AG20443 (cell line): ENCODE data around the gene SEC22B.
A peak's percentile ranks its signal among the peaks of the same experiment; 100 is the strongest.
"Not testable (repeated sequence)": the region's sequence is repeated elsewhere in the genome, so short reads cannot be mapped to it uniquely, and the experiment has no call there.

ENCODE experiments used
- DNase-seq: peaks from one replicate; pipeline ENCODE4 v3.0.0; 2012; ENCODE audit warnings: low spot score, mixed read lengths

The SEC22B gene

DNA sequence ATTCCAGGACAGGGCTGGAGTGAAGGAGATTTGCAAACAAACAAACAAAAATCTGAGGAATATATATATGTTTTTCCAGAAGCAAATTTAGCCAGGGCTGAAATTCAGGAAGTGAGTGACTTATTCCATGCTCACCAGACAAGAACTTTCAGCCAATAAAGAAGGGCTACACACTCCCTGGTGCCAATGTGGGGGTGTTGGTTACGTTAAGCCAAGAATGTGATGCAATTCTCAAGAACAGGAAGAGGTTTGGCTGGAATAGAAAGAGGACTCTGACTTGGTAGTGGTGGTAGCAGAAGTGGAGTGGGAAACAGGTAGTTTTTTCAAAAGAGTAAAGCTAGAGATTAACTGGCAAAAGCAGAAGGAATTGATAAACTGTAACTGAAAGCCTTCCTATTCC is 31.7 kb downstream of the SEC22B start:
- DNase-seq = not testable (repeated sequence)

DNA sequence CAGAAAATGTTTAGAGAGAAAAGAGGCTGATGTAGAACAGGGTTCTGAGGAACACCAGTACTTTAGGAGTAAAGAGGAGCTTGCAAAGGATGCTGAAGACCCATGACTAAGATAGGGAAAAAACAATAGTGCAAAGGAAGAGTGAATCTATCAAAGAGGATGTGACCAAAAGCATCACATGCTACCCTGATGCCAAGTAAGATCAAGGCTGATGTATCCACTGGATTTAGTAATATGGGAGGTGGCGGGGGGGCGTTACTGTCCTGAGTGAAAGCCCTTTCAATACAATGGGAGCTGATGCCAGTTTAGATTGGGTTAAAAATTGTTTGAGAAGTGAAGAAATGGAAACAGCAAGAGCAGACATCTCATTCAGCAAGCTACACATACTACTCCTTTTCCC is 32.2 kb downstream of the SEC22B start:
- DNase-seq = not testable (repeated sequence)

DNA sequence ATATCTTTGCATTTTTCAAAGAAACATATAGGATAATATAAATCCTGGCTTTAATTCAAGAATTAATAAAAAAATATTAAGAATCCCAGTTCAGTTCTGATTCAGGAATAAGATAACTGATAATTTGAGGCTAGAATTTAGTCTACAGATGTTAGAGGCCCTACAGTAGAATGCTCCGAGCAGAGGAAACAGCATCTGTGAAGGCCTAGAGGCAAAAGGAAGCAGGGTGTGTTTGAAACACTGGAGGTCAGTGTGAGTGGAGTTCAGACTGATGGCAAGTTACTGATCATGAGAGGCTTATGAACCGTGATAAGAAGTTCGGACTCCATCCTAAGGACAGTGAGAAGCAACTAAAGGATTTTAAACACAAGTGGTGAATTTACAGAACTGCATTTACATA is 33.0 kb downstream of the SEC22B start:
- not testable (repeated sequence) for DNase-seq

DNA sequence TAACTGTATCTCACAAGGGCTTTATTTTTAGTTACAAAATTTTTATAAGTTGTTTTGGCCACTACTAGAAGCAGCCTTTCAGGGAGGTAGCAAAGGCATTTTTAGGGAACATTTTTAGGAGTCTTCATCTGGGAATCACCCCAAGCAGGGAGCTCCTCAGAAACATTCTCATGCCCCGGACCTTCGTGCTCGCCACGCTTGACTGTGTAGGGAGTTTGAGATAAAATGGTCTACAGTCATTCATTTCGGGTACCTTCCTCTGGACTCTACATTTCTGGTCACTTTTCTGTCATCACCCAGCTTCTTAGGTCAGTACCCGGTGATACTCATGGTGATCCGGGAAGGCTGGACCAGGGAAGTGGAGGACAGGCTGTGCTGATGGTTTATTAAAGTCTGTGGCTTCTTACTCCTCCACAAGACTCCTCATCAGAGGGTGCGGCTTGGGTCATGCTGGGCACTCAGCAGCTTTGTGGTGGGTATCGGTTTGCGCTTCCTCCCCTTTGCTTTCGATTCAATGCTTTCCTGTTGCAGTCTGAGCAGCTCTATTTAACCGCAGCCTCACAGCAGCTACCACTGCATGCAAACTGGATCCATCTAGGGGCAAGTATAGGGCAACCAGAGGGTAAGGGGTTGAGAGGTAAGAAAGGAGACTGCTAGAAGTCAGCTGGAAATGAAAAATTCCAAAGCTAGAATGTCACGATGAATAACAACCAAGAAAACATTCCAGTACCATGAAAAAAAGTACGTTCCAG is 33.6 kb downstream of the SEC22B start:
- peak; percentile 12 for DNase-seq

DNA sequence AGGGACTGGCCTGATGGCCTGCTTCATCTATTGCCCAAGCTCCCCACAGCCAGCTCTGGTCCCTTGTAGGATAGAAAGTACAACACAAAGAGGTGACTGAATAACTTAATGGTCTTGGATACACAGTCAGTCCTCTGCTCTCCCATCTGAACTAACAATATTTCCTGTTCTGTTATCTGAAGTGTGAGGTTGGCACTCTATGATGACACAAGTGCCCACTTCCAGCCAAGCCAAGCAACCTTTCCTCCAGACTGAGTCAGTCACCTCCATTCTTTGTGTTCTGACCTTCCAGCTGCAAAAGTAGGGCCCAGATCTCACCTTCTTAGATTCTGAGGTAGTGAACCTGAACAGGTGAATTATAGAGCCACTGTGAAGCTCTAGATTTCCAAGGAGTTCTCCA is 34.5 kb downstream of the SEC22B start:
- not testable (repeated sequence) for DNase-seq

DNA sequence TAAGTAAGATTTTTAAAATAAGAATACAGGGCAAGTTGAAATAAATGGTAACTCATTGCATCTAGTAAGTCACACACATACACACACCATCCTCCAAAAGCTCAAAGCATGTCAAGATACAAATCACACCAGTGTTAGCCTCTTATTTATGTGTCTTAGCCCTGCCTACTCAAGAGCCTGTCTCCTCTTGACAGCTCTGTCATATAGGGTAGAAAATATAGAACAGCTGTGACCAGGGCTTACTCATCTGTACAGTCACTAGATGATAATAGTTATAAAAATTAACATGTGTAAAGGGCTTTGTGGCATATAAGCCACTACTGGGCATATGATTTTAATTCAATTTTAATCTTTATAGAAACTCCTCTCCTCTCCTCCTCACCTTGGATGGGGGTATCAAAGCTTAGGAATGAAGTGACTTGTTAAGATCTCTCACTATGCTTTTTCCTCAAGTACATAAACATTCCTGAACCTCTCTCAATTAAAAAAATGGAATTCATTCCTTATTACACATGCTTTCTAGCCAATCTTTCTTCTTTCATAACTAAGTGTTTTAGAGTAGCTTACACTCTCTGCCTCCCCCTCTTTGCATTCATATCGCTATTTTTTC is 35.6 kb downstream of the SEC22B start:
- DNase-seq = not testable (repeated sequence)

DNA sequence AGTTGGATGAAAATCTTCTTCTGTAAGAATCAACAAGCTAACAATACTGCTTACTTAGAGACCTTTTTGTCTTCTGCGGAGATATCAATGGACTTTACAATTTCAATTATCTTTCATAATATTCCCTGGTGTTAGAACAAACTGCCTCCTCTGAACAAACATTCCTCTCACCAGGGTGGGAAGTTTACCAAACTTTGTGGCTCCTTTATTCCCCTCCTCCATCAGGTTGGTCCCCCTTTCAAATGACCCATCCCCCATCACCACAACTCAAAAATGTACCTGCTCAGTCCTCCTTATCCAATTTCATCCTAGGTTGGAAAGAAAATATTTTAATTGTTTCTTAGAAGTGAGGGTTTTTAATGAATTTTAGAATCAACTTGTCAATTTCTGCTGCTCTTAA is 40.2 kb downstream of the SEC22B start:
- not testable (repeated sequence) for DNase-seq

DNA sequence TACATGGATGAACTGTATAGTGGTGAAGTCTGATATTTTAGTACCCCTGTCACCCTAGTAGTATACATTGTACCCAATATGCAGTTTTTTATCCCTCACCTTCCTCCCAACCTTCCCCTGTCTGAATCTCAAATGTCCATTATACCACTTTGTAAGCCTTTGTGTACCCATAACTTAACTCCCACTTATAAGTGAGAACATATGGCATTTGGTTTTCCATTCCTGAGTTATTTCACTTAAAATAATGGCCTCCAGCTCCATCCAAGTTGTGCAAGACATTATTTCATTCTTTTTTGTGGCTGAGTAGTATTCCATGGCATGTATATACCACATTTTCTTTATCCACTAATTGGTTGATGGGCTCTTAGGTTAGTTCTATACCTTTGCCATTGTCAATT is 42.4 kb downstream of the SEC22B start:
- DNase-seq = not testable (repeated sequence)

DNA sequence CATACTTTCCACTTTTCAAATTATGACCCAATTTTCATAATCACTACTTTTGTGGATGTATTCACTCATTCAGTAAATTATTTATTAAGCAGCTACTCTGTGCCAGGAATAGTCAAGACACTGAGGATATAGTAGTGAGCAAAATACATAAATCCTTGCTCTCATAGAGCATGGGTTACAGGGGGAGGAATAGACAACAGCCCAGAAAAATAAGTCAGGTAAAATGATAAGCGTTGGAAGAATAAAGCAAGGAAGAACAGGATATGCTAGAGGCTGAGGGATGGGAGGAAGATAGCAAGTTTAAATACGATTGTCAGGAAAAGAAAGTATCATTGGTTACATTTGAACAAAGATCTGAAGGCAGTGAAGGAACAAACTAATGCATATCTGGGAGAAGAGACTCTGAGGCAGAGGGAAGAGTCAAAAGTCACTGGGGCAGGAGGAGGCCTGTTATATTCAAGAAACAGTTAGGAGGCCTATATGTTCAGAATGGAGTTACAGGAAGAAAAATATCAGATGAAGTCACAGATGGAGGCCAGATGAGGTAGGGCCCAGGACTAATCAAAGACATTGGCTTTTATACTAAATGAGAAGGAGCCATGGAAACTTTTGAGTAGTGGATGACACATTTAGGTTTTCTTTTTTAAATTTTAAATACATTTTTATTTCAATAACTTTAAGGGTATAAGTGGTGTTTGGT is 42.9 kb downstream of the SEC22B start:
- peak; percentile 2 for DNase-seq

DNA sequence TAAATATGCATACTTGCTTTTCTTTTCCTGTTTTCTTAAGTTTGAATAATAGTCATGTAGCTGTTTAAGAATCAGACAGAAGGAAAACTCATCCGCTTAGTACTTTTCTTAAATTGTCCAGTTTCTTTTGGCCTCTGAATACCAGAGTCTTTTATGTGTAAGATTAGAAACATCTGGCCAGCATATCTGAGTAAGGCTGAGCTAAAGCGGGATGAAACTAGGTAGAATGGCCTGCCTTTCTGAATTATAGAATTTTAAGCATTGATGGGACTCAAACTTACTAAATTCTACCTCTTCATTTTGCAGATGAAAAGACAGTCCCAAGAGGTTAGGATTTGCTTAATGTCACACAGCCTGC is 43.9 kb downstream of the SEC22B start:
- not testable (repeated sequence) for DNase-seq

DNA sequence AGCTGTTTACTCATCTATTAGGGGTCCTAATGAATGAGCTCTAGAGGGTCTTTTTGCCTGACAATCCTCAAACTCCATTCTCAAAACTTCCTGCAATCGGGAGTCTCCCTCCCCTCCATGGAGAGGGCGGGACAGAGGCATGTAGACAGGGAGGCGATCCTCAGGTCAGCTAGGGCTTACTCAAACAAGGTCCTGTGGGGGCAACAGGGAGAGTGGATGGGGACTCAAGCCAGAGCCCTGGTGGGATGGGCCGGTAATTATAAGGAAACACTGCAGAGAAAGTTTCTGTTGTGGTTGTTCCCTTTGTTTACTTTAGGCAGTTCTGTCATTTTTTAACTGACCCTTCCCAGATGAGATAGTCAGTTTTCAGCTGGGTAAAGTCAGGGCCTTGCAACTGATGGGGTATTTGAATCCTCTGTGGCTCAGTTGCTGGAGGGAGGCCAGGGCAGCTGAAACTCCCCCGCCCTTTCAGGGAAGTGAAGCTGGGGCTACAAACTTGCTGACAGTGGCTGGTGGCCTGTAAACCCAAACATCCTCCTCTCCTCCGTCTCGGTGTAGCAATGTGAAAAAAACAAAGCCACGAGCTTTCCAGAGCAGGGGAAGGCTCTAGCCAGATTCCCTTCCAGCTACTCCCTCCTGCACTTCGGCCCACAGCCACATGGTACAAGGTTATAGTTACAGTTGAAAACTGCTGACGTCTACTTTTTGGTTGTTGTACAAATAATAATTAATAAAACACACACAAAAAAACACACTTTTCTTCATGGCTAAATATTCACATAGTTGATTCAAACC is 44.5 kb downstream of the SEC22B start:
- DNase-seq = not testable (repeated sequence)

DNA sequence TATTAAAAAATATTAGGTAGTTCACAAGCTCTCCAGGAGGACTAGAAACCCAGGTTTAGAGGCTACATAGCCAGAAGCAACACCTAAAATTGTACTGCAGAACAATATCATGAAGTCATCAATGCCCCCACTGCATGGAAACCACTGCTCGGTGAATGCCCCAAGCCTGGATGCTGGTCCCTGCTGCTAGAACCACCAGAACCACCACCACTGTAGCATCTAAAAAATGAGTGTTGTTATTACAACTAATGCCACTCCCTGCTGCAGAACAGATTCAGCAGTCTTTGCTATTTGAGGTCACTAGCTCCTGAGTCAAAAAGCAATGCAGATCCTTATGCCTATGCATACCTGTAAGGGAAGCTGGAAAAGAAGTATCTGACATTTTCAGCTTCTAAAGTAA is 48.4 kb downstream of the SEC22B start:
- peak; percentile 0 for DNase-seq

DNA sequence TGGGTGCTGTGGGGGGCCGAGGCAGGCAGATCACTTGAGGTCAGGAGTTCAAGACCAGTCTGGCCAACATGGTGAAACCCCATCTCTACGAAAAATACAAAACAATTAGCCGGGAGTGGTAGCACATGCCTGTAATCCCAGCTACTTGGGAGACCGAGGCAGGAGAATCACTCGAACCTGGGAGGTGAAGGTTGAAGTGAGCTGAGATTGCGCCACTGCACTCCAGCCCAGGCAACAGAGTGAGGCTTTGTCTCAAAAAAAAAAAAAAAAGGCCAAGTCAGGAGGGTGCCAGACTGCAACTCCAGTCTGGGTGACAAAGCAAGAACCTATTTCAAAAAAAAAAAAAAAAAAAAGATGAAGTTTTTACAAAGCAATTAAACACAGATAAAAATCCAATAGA is 50.1 kb downstream of the SEC22B start:
- not testable (repeated sequence) for DNase-seq

DNA sequence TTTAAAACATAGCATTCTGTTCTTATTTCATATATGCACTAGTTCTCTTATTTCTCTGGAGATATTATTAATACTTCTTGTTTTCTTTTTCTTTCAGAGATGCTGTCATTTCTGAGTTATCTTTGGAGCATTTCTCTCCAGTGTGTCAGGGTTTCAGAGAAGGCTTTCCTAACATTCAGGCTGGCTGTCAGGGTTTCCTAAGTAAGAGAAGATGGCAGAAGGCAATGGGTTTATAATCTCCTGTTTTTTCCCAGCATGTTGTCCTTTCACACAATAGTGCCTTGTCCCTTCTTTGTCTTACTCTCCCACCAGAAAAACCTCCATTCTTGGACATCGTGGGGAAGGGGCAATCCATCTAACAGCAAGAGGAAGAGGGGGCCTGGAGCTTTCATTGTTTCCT is 51.7 kb downstream of the SEC22B start:
- DNase-seq = not testable (repeated sequence)

DNA sequence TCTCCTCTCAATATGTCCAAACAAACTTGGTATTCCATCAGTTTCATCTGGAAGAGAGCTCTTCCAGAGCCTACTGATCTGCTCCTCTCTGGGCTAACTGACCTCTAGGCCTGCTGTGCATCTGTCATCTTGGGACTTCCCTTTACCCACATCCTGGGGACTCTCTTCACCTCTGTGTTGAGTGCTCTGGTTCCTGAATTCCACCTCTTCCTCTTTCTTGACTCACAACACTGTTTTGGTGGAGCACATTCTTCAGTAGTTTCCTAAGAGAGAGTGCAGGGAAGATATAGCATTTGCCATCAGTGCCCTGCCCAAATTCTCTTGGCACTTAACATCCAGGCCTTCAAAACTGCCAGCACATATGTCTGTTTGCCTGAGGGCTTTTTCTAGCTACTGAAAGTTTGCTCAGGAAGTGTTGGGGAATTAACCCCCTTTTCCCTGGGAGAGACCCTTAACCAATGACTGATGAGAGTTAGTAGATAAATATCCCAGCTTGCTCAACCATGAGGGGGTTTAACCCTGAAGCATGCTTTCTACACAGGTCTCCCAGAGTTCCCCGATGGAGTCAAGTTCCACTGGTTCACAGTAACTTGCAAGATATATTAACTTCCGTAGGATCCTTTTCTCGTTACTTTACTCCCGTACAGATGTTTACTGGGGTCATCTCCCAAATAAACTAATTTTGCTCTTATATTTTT is 52.4 kb downstream of the SEC22B start:
- not testable (repeated sequence) for DNase-seq

DNA sequence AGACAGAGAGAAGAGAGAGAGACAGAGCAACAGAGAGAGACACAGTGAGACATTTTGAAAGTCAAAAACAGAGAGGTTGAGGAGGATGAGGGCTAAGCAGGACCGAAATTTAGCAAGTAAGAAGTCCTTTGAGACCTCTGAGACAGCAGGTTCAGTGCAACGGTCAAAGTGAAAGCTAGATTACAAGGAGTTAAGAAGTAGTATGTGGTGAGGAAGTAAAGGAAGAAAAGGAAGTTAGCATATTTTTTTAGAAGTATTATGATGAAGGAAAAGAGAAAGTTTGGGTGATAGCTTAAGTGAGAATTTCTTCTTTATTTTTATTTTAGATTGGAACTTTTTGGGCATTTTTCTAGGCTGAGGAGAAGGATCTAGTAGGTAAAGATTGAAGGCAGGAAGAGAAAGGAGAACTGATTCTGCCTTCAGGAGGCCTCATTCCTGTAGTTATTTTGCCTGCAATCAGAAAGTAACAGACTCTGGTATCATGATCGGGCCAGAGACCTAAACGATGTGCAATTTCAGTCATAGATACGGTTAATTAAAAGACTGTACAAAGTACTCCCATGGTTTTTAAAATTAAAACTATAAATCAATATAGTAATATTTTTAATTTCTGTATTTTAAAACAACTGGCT is 53.9 kb downstream of the SEC22B start:
- DNase-seq = not testable (repeated sequence)

DNA sequence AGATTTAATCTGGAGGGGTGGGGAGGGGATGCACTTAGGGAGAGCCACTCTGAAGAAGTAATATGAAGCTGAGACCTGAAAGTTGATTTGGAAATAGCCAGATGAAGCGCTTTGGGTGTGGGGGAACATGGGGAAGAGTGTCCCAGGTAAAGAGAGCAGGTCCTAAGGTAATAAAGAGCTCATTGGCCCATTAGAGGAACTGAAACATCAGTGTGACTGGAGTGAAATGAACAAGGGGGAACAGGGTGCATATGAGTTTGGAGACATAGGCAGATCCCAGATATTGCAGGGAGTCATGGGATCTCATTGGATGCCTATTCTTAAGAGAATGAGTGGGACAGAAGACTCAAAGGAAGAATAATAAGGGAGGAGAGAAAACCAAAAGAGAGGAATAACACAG is 54.5 kb downstream of the SEC22B start:
- not testable (repeated sequence) for DNase-seq

DNA sequence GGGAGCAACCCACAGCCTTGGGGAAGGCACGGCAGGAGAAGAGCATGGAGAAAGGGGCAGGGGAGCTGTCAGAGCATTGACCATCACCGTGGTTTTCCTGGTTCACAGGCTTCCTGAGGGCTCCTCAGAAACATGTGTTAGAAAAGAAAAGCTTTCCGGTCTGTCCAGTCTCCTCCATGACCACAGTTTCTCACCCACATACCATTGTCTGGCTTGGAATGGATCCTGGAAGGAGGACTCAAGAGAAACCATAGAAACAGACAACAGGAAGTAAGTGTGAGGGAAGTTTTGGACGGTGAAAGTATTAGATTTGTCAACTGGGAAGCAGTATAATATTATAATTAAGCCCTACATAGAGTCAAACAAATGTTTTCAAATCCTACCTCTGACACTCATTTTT is 55.8 kb downstream of the SEC22B start:
- not testable (repeated sequence) for DNase-seq

DNA sequence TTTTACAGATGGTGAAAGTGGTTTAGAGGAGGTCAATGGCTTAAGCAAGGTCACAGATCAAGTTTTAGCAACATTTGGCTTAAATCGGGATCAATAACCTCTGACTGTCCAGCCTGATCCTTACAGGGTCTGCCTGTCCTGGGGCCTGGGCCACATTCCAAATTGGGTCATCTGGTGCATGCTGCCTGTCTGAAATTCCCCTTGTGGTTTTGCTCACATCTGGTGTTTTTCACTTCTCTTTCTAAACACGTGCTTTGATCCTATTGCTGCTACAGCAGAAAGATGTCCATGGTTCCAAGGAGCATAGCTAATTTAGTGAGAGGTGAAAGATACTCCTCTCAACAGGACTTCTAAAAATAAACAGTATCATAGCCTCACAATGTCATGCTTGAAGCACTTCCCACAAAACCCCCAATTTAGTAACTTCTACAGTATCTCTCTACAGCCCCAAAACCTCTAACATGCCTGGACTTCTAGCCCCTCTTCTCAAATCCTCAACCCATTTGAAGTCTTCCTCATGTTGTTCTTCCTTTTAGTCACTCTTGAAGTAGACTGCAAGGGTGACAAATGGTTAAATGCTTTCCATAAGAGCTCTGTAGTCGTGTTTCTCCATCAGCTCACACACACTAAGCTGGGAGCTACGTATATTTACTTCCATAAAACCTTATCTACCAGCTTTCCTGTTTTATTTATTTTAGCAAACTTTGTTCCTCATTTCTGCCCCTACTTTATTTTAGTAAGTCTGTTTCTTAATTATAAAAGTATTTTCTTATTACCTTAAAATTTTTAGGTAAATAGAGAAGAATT is 58.7 kb downstream of the SEC22B start:
- not testable (repeated sequence) for DNase-seq

DNA sequence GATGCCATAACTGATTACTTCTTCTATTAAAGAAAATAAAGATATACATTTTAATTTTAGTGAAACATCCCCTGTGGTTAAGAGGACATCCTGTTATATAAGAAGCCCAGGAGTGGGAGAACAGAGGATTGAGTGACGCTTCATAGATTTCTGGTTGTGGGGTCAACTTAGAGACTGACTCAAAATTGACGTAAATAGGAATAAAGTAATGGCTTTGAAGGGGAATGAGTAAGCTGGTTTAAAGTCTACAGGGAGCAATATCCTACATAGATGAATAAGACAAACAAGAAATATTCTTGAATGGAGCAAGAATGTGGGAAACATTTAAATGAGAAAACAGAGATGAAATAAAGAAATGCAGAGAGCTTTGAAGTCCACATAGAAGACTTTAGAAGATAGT is 60.2 kb downstream of the SEC22B start:
- not testable (repeated sequence) for DNase-seq
